ENCODE measurements around the gene DGKA.

- TF ChIP-seq CTCF (IDR thresholded peaks at IDR 0.05 in 2 of 3, conservative IDR thresholded peaks at IDR 0.05 in 1 of 3; ENCODE audit: borderline replicate concordance in 1 of 3, insufficient read depth in 1 of 3, low read depth in 2 of 3, low read length in 2 of 3) (no peak), YY1 (IDR thresholded peaks at IDR 0.05; ENCODE audit: extremely low read depth, insufficient replicate concordance, low read depth, low read length) (no peak), POLR2A (IDR thresholded peaks at IDR 0.05; ENCODE audit: borderline replicate concordance, extremely low read depth, insufficient read depth, insufficient read length) (no peak), MAX (IDR thresholded peaks at IDR 0.05) (no peak)
- TF ChIP-seq, protein P1, sequence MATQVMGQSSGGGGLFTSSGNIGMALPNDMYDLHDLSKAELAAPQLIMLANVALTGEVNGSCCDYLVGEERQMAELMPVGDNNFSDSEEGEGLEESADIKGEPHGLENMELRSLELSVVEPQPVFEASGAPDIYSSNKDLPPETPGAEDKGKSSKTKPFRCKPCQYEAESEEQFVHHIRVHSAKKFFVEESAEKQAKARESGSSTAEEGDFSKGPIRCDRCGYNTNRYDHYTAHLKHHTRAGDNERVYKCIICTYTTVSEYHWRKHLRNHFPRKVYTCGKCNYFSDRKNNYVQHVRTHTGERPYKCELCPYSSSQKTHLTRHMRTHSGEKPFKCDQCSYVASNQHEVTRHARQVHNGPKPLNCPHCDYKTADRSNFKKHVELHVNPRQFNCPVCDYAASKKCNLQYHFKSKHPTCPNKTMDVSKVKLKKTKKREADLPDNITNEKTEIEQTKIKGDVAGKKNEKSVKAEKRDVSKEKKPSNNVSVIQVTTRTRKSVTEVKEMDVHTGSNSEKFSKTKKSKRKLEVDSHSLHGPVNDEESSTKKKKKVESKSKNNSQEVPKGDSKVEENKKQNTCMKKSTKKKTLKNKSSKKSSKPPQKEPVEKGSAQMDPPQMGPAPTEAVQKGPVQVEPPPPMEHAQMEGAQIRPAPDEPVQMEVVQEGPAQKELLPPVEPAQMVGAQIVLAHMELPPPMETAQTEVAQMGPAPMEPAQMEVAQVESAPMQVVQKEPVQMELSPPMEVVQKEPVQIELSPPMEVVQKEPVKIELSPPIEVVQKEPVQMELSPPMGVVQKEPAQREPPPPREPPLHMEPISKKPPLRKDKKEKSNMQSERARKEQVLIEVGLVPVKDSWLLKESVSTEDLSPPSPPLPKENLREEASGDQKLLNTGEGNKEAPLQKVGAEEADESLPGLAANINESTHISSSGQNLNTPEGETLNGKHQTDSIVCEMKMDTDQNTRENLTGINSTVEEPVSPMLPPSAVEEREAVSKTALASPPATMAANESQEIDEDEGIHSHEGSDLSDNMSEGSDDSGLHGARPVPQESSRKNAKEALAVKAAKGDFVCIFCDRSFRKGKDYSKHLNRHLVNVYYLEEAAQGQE (IDR thresholded peaks at IDR 0.05; ENCODE audit: low read depth) = no peak
Observed at GRCh38 chr12:55909513-55909884, 21.5 kb upstream of the DGKA start.
